Purkinje cell (primary cell): ENCODE results near the gene PRRC1. TPM values are rescaled to one million over a fixed set of nuclear protein-coding genes. Genes with fewer than 3 reads are reported as not detected.

Experiments
- polyA plus RNA-seq: library from polyadenylated mRNA; unstranded; fragments of >200 nt; fragmentation: Nextera tagmentation; gene quantifications from 2 replicates; pipeline ENCODE4 v1.2.1, GENCODE V29; 2014

PRRC1 gene
- polyA plus RNA-seq = 5.5 and 18.7 TPM in 2 replicates

DNA sequence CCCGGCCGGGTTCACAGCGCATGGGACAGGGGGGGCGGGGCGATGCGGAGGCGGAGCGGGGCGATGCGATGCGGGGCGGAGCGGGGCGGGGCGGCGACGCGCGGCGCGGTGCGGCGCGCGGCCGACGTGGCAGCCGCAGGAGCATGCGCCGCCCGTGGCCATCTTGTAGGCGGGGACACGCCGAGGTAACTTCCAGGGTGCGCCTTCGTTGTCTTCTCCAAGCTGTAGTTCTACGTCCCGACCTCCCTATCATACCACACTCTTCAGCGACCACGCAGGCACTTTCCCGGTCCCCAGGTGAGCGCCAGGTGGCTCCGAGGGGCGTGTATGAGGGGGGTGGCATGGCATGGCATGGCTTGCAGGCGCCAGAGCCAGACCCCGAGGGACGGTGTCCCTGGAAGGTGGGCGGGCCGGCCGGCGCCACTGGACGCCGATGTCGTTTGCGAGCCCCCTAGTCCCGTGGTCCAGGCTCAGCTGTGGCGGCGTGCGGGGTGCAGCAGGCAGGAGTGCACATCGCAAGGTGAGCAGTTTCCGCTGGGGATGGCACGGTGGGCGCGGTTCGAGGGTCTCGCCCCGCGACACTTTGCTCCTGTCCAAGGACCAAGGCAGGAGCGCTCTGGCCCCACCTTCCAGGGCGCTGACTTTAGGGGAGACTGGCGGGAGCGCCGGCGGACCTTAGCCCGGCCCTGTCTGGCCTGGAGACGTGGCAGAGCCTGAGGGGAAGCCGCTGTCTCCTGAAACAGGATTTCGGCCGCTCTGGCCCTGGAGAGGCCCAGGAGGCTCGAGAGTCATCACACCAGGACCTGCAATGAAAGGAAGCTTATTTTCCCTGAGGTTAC lies at the start of gene PRRC1:
Gene PRRC1, plus strand, starts transcription at position 161 of the 839 bp plus-strand sequence. CDS start 5,840 bp downstream, outside the sequence.

Other genes with a start within 250 kb of the PRRC1 start
- 0.55 and 0.78 TPM in 2 replicates for gene MEGF10, start 226.8 kb upstream of the PRRC1 start, polyA plus RNA-seq
- not detected in 2 replicates for gene CTXN3, start 131.4 kb downstream of the PRRC1 start, polyA plus RNA-seq
- not detected in 2 replicates for gene CCDC192, start 185.8 kb downstream of the PRRC1 start, polyA plus RNA-seq